NK-92 (cell line): ENCODE measurements around the gene MSH3.
"Not testable (repeated sequence)": the region's sequence is repeated elsewhere in the genome, so short reads cannot be mapped to it uniquely, and the experiment has no call there.

Experiments used
- DNase-seq: peaks from one replicate; lab custom pipeline; 2025; ENCODE audit not compliant: unreplicated experiment; lab: John Stamatoyannopoulos, UW

Gene MSH3

GRCh38 chr5:80789319-80790016 lies 135.0 kb downstream of the MSH3 start:
- DNase-seq: not testable (repeated sequence)

GRCh38 chr5:80790698-80791097 lies 136.2 kb downstream of the MSH3 start:
- no peak for DNase-seq

GRCh38 chr5:80793354-80793753 lies 138.9 kb downstream of the MSH3 start:
- DNase-seq: no peak

GRCh38 chr5:80796846-80797245 lies 142.4 kb downstream of the MSH3 start:
- DNase-seq: no peak

- DNase-seq: no peak
These were observed 143.1 kb downstream of the MSH3 start for GRCh38 chr5:80797428-80798024.

GRCh38 chr5:80798166-80798565 lies 143.7 kb downstream of the MSH3 start:
- DNase-seq: no peak

GRCh38 chr5:80798633-80799032 lies 144.2 kb downstream of the MSH3 start:
- no peak for DNase-seq

GRCh38 chr5:80799041-80799440 lies 144.6 kb downstream of the MSH3 start:
- no peak for DNase-seq

GRCh38 chr5:80799573-80799972 lies 145.1 kb downstream of the MSH3 start:
- no peak for DNase-seq

- DNase-seq: no peak
These were observed 149.9 kb downstream of the MSH3 start for GRCh38 chr5:80804332-80804731.

- DNase-seq: no peak
These were observed 150.6 kb downstream of the MSH3 start for GRCh38 chr5:80805038-80805437.

- no peak for DNase-seq
These were observed 152.5 kb downstream of the MSH3 start for GRCh38 chr5:80806929-80807328.

- no peak for DNase-seq
These were observed 155.0 kb downstream of the MSH3 start for GRCh38 chr5:80809451-80809850.

GRCh38 chr5:80810425-80810824 lies 156.0 kb downstream of the MSH3 start:
- DNase-seq: no peak

GRCh38 chr5:80816590-80816989 lies 162.1 kb downstream of the MSH3 start:
- DNase-seq: no peak

GRCh38 chr5:80820685-80821084 lies 166.2 kb downstream of the MSH3 start:
- no peak for DNase-seq

GRCh38 chr5:80822640-80823039 lies 168.2 kb downstream of the MSH3 start:
- no peak for DNase-seq

GRCh38 chr5:80824159-80824558 lies 169.7 kb downstream of the MSH3 start:
- not testable (repeated sequence) for DNase-seq

GRCh38 chr5:80825786-80826460 lies 171.5 kb downstream of the MSH3 start:
- DNase-seq: no peak

- DNase-seq: no peak
These were observed 180.3 kb downstream of the MSH3 start for GRCh38 chr5:80834710-80835109.

- no peak for DNase-seq
These were observed 180.7 kb downstream of the MSH3 start for GRCh38 chr5:80835128-80835527.

GRCh38 chr5:80837679-80838078 lies 183.2 kb downstream of the MSH3 start:
- no peak for DNase-seq
